Measurements from ENCODE around the gene SLC43A1.
"Not testable (repeated sequence)": the region's sequence is repeated elsewhere in the genome, so short reads cannot be mapped to it uniquely, and the experiment has no call there.

SLC43A1 gene

DNA sequence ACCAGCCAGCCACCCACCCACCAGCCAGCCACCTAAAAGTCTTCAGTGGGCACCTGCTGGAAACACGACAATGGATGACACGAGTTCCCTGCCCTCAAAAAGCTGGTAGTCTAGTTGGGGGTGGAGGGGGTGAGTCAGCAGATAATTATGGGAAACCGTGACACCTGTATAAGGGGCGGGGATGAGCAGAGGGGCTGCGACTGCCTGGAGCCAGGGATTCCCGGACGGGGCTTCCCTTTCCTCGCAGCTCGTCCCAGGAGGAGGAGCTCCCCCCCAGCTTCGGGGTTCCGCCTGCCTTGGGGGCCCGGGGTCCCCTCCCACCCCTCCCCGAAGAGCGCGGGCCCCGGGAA is 57.5 kb downstream of the SLC43A1 start:
- DNase-seq (ENCODE audit: low spot score): no peak

DNA sequence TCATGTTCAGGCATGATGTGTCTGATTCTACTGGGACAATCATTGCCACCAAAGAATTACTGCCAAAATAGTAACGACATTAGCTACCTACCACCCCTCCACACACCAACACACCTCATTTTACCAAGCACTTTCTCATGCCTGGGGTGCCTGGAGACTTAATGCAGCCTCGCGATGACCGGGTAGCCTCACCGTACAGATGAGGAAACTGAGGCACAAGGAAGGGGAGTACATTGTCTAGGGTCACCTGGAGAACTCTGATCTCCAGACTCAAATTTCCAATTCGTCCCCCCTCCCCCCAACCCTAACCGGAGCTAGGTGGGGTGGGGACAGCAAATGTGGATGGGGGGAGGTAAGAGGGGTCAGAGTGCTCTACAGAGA is 57.9 kb downstream of the SLC43A1 start:
- TF ChIP-seq, protein P1, sequence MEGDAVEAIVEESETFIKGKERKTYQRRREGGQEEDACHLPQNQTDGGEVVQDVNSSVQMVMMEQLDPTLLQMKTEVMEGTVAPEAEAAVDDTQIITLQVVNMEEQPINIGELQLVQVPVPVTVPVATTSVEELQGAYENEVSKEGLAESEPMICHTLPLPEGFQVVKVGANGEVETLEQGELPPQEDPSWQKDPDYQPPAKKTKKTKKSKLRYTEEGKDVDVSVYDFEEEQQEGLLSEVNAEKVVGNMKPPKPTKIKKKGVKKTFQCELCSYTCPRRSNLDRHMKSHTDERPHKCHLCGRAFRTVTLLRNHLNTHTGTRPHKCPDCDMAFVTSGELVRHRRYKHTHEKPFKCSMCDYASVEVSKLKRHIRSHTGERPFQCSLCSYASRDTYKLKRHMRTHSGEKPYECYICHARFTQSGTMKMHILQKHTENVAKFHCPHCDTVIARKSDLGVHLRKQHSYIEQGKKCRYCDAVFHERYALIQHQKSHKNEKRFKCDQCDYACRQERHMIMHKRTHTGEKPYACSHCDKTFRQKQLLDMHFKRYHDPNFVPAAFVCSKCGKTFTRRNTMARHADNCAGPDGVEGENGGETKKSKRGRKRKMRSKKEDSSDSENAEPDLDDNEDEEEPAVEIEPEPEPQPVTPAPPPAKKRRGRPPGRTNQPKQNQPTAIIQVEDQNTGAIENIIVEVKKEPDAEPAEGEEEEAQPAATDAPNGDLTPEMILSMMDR (IDR thresholded peaks at IDR 0.05; ENCODE audit: extremely low read depth, missing control alignments): no peak
- DNase-seq (ENCODE audit: low spot score): no peak

More for the DNA sequence above, 57.5 kb downstream of the SLC43A1 start:
- TF ChIP-seq, protein P1 (IDR thresholded peaks at IDR 0.05; ENCODE audit: extremely low read depth, missing control alignments): no peak

DNA sequence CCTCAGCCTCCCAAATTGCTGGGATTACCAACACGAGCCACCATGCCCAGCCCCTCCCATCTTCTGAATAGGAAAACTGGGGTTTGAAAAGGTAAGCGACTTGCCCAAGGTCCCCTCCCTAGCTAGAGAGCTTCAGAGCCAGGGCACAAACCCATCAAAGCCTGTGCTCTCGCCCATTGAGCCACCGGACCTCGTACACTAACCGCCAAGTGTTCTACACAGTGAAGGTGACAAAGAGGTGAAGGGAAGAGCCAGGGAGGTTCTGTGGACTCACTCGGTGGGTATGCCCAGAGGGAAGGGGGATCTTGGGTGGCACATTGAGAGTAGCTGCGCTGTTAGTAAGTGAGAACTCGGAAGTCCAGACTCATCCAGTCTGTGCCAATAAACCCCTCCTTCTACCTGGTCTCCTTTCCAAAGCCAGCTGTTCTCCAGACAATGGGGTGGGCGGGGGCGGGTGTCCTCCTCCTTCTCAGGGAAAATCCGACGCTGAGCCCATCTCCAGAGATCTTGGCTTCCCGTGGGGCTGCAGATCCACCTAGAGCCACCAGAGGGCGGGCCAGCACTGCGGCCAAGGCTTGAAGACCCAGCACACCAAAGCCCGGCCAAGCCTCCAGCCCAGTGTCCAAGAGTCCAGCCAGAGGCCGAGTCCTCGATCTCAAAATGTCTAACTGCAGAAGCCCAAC is 58.4 kb downstream of the SLC43A1 start:
- peak; percentile 84 for DNase-seq (ENCODE audit: low spot score)
- TF ChIP-seq, protein P1 (IDR thresholded peaks at IDR 0.05; ENCODE audit: extremely low read depth, missing control alignments): peak; percentile 98

DNA sequence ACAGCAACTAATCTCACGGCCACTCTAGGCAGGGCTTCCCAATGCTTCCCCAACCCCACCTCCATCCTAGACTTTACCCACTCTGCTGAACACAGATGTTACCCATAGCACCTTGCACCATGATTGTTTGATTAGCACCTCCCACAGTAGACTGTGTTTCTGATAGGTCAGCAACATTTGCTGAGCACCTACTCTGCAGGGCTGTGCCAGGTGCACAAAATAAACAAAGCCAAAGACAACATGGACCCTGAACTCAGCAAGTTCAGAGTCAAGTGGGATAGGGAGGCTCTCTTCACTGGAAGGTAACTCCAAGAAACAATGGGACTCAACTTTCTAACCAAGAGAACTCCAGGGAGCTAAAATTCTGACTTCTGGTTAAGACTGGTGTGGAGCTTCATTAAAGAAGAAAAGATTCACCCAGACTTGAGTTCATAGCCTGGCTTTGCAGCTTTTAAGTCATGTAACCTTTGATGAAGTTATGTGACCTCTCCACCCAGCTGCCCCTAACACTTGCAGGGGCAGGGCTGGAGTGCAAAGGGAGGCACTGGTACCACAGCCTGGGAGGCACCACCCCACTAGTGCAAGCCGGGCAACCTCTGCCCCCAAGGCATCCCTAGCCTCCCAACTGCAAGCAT is 61.8 kb downstream of the SLC43A1 start:
- DNase-seq (ENCODE audit: low spot score): no peak
- TF ChIP-seq, protein P1 (IDR thresholded peaks at IDR 0.05; ENCODE audit: extremely low read depth, missing control alignments): no peak

DNA sequence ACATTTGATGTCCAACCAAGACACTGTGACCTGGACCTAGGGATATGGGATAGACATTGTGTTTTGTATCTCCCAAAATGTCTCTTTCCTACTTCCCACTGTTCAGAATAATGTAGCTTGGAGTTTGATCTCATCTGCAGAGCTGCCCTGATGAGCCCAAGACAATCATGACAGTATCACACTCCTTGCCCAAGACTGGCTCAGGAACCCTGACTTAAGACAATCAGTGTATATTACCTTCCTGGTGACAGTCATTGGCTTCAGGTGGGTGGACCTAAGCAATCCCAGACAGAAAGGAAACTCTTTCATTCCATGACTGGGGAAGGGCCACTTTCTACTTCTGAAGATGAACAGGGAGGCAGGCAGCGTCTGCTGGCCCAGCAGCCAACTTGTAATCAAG is 69.4 kb downstream of the SLC43A1 start:
- DNase-seq (ENCODE audit: low spot score): no peak
- TF ChIP-seq, protein P1 (IDR thresholded peaks at IDR 0.05; ENCODE audit: extremely low read depth, missing control alignments): no peak

DNA sequence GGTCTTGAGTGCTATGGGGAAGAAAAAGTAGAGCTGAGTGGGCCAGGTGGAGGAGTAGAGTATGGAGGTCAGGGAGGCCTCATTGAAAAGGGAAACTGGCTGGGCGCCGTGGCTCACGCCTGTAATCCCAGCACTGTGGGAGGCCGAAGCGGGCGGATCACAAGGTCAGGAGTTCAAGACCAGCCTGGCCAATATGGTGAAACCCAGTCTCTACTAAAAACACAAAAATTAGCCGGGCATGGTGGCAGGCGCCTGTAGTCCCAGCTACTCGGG is 70.4 kb downstream of the SLC43A1 start:
- DNase-seq (ENCODE audit: low spot score): not testable (repeated sequence)

DNA sequence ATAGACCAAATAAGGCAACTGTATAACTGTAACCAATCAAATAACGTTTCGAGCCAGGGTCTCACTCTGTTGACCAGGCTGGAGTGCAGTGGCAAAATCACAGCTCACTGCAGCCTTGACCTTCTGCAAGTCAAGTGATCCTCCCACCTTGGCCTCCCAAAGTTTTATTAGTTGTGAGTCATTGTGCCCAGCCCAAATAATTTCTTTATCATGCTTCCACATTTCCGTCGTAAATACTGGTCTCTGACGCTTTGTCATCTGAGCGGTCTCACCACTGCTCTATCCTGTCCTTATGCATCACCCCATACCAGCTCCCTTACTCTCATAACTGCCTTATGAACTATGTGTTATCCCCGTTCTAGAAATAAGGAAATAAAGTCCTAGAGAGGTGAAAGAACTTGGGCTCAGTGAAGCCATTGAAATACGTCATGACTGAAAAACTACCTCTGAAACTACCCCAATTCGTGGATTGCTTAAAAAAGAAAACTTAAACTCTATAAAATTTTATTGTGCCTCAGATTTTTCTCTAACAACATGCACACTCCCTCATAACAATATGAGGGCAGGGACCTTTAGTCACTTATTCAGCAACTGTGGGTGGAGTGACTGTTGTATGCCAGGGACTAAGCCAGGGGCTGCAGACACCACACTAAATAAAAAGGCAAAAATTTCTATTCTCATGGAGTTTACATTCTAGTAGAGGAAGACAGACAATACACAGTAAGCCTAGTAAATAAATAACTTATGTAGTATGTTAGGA is 71.0 kb downstream of the SLC43A1 start:
- no peak for DNase-seq (ENCODE audit: low spot score)

More for the DNA sequence above, 71.0 kb downstream of the SLC43A1 start:
- TF ChIP-seq, protein P1 (IDR thresholded peaks at IDR 0.05; ENCODE audit: extremely low read depth, missing control alignments): no peak

All from GM20000 (cell line).